Activated CD4-positive, alpha-beta T cell treated with anti-CD3 and anti-CD28 coated beads, Interleukin-2, amount 50 U/mL, for 24 hours (primary cell): ENCODE measurements around the gene PDIA3.
A peak's percentile ranks its signal among the peaks of the same experiment; 100 is the strongest.
"Not testable (repeated sequence)": the region's sequence is repeated elsewhere in the genome, so short reads cannot be mapped to it uniquely, and the experiment has no call there.

ENCODE experiments used
- DNase-seq, 2 donors: peaks; one replicate each; pipeline ENCODE4 v3.0.0-alpha.2; 2020; ENCODE audit warnings: low read depth in 1 of 2, low spot score in 1 of 2

The PDIA3 gene

DNA sequence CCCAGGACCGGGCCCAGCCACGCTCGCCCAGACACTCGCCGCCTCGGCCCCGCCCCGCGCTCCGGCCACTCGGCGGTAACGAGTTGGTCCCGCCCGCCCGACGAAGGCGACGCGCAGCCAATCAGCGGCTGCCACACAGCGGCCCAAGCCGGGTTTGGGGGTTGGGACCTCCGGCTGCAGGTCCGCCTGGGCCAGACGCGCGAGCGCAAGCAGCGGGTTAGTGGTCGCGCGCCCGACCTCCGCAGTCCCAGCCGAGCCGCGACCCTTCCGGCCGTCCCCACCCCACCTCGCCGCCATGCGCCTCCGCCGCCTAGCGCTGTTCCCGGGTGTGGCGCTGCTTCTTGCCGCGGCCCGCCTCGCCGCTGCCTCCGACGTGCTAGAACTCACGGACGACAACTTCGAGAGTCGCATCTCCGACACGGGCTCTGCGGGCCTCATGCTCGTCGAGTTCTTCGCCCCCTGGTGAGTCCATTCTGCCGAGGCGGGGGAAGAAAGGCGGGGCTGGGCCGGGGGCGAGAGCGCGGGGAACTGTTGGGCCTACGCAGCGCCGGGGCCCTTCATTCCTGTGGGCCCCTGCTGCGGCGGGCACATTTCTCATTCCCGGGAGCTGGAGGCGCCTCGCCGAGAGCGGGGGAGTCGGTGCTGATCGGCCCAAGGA lies at the start of gene PDIA3:
PDIA3 (plus strand) TSS at position 194 of the 658 bp plus-strand sequence; CDS start at position 296, 102 bp downstream.
- DNase-seq: peak; percentile 79 to 82

DNA sequence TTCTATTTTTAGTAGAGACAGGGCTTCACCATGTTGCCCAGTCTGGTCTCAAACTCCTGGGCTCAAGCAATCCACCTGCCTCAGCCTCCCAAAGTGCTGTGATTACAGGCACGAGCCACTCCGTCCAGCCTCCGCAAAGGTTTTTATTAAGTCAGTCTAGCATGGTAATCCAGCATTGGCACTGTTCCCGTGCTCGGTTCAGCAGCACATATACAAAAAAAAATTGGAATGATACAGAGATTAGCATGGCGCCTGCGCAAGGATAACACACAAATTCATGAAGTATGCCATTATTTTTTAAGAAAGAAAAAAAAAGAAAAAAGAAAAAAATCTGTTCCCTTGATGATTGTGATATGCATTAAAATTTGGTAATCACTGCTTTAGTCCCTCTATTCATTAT lies 44.1 kb upstream of the PDIA3 start:
- DNase-seq: no peak

GRCh38 chr15:43702701-43703424 lies 43.4 kb upstream of the PDIA3 start:
- no peak for DNase-seq

GRCh38 chr15:43710431-43711131 lies 35.7 kb upstream of the PDIA3 start:
- not testable (repeated sequence) for DNase-seq

DNA sequence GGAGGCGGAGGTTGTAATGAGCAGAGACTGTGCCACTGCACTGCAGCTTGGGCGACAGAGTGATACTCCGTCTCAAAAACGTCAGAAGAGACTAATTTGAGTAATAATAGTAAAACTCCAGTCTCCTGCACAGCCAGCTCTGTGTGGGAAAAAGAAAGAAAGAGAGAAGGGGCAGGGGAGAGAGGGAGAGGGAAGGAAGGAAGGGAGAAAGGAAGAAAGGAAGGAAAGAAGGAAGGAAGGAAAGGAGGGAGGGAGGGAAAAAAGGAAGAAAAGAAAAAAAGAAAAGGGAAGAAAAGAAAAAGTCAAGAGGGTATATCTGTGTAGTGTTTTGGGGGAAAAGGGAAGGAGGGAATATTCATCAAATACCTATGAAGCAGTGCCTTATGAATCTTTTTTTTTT lies 23.1 kb upstream of the PDIA3 start:
- no peak for DNase-seq

GRCh38 chr15:43726306-43726705 lies 19.9 kb upstream of the PDIA3 start:
- not testable (repeated sequence) for DNase-seq

DNA sequence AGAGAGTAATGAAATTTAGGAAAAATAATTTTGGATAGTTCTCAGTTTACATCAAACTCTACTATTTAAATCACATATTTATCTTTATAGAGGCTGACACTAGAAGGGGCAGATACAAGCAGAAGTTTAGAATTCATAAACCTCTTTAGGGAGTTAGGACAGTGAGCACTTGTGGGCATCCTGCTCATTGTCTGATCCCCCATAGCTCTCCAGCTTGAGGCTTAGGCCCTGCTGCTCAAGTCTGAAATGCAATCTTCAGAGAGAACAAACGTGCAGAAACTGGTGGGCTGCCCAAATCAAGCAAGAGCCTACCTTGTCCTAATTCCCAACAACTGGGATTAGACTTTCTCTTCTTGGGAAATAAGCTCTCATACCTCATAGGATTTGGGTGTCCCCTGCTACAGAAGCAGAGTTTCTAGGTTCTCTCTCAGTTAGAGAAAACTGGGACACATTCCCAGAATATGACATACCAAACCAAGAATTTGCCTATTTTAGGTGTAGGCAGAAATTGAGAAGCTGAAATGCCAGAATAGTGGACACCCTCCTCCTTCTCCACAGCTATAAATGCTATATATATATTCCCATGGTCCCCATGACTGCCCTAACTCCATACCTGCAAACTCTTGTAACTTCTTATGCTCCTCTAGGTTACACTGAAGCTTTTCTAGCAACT lies 18.0 kb upstream of the PDIA3 start:
- DNase-seq: not testable (repeated sequence)

DNA sequence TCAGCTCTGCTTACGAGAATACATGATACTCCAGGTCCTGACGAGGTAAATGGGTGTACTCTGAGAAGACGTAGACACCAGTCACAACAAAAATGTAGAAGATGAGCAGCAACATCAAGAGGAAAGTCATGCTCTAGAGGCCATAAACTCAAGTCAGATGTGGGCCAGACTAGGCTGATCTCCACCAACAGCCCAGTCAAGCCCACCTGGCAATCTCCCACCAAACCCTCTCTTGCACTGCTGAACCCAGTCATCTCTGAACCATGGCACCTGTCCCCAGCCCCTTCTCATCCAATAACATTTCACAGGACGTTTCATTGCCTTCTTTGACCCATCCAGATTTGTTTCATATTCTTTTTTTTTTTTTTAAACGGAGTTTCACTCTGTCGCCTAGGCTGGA lies 10.8 kb upstream of the PDIA3 start:
- DNase-seq: no peak

DNA sequence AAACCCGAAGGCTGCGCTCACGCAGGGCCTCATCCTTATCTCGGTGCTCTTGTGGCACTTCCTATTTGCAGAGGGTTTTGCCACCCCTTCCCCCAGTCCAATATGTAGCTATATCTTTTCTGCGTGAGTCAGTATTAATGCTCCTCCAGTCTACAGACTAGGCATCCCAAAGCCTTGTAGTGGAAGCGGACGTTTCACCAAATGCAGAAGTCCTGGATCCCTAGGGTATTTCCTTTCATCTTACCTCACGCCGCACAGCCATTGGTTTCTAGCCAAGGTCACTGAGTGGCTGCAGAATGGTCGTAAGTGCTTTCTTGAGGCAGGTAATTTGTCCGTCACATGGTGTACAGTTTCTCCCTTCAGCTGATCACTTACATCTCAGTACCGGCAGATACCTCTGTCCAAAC lies 668 bp downstream of the PDIA3 start:
- peak in 1 of 2 donors; percentile 12 for DNase-seq

DNA sequence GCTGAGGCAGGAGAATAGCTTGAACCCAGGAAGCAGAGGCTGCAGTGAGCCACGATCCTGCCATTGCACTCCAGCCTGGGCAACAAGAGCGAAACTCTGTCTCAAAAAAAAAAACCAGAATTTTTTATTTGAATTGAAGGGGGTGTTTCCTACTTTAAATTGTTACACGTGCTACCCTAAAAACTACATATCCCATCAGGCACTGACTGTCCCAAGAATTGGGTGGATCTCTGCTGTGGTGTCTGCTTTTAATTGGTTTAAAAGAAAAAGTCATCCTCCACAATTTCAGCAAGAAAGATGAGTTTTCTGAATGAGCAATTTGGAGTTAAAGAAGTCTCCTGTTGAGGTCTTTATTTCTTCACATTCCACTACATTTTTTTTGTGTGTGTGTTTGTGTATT lies 2.1 kb downstream of the PDIA3 start:
- peak in 1 of 2 donors; percentile 6 for DNase-seq

DNA sequence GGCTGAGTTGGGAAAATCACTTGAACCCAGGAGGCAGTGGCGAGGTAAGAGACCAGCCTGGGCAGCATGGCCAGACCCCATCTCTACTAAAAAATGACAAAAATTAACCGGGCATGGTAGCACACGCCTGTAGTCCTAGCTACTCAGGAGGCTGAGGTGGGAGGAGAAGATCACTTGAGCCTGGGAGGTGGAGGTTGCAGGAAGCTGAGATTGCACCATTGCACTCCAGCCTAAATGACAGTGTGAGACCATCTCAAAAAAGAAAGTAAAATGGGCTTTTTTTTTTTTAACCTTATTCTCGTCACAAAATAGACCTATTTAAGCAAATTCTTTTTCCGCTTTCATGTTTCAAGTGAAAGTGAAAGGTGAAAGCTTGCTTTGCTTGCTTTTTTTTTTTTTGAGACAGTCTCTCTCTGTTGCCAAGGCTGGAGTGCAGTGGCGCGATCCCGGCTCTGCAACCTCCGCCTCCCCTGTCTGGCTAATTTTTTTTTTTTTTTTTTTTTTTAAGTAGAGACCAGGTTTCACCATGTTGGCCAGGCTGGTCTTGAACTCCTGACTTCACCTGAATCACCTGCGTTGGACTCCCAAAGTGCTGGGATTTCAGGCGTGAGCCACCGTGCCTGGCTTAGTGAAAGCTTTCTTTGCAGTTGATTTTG lies 3.6 kb downstream of the PDIA3 start:
- peak in 1 of 2 donors; percentile 32 for DNase-seq

GRCh38 chr15:43751885-43752284 lies 5.6 kb downstream of the PDIA3 start:
- no peak for DNase-seq

DNA sequence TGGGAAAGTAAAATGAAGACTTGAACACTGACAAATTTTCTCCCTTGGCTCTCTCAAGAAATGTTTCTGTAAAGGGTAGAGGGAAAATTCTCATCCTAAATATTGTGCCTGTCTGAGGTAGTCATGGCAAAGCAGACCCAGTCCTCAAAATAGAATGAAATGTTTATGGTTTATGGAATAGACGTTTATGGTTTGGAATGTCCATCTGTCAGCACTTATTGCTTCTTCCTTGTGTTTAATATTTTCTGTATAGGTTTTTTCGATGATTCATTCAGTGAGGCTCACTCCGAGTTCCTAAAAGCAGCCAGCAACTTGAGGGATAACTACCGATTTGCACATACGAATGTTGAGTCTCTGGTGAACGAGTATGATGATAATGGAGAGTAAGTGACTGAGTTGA lies 16.6 kb downstream of the PDIA3 start:
- no peak for DNase-seq

DNA sequence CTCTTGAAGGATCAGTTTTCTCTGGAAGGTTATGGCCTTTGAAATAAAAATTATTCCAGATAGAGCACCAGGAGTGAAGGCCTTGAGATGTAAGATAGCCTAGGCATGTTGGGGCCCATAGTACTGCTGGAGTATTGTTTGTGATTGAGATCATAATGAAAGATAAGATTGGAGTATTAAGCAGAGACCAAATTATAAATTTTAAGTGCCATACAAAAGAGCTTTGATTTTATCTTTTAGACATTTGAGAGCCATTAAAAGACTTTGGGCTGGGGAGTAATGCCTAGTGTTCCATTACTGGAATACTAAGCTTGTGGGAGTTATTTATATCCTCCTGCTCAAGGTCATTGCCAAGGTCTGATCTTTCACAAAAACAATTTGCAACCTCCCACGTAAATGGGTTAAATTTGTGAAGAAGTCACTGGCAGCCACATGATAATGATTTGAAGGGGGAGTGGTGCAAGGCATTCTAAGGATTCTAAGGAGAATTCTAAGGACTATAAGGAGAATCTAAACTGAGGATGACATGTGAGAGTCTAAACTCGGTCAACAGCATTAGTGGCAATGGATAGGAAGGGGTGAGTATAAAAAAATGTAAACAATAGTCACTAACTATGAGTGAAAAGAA lies 17.7 kb downstream of the PDIA3 start:
- no peak for DNase-seq

DNA sequence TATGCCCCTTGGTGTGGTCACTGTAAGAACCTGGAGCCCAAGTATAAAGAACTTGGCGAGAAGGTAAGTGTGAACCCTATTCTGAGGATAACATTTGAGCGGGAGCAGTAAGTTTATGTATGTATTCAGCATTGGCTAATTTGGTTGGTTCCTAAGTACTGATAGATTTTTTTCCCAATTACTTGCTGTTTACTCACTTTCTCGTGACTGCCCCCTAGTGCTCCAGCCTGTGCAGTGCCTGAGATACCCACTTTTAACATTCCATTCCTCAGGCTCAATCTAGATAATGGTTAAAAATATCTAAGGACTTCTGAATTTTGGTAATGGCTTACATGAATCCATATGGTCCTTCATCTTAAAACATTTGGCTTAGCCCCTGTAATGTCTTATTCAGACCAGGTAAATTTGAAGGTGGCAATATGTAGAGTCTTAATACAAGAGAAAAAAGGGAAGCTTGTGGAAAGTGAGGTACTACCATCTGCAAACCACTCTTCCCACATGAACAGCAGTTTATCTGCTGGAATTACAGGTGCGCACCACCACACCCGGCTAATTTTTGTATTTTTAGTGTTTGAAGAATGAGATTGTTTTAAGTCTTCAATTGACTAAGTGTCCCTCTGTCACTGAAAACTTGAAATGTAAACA lies 23.5 kb downstream of the PDIA3 start:
- DNase-seq: no peak

- no peak for DNase-seq
Observed at GRCh38 chr15:43771816-43772215, 25.6 kb downstream of the PDIA3 start.

- no peak for DNase-seq
Observed at GRCh38 chr15:43772624-43773023, 26.4 kb downstream of the PDIA3 start.

DNA sequence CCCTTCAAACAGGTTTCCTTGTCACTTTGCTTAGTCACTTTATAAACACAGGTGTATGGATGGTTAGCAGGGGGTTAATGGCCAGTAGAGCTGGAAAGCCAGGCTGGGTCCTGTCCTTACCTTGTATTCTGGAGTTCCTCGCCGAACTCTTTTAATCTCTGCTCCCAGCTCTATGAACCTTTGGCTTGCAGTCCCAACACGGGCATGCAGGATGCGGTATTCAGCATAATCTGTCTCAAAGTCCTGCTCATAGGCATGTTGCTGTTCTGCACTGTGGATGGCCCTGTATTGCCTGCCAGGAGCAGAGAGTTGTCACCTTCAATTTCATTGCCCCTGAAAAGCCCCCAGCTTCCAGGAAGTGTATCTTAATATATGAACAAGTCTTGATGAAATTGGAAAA lies 27.8 kb downstream of the PDIA3 start:
- no peak for DNase-seq

DNA sequence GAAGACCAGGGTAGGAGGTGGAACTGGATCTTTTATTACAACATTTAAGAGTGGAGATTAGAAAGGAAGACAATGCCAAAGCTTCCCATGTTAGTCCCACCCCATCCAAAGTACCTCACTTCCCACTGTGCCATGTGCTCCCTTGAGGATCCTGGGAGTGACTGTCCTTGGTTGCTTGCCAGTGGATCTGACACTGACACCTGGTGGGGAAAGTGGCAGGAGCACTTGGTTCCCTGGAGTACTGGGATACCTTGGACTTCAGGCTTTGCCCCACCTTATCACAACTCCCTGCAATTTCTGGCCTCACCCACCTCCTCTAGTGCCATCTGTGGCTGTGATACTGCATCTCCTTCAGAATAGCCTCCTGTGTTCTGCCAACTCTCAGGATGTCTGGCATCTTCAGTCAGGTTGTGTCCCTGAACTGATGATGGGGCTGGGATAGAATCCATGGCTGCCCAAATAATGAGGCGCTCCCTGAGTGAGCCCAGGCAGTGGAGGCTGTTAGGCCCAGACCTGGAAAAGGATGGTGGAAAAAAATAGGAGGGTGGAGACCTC lies 29.2 kb downstream of the PDIA3 start:
- DNase-seq: no peak
